ENCODE results near the gene METAP1. TPM values are rescaled to one million over a fixed set of nuclear protein-coding genes. Genes with fewer than 3 reads are reported as not detected.

Gene METAP1
- total RNA-seq, 1 experiment from 2014 or later = 63.5 TPM

GRCh38 chr4:98955229-98955628, 40.3 kb upstream of the METAP1 start:
- no peak overlapping the region for H3K23ac ChIP-seq (ENCODE audit: insufficient read length, low read depth, low read length)
- no peak overlapping the region for H4K91ac ChIP-seq (ENCODE audit: insufficient read length, low read depth, low read length)
- no peak overlapping the region for H3K4ac ChIP-seq (ENCODE audit: low read depth, low read length)
- H3K79me2 ChIP-seq (ENCODE audit: insufficient read depth, low read length) = no peaks in the 10 kb centered on the region
- no peaks in the 10 kb centered on the region for H4K20me1 ChIP-seq (ENCODE audit: control insufficient read depth, insufficient read depth, insufficient read length)
- H4K8ac ChIP-seq (replicated peaks; ENCODE audit: insufficient read length, low read depth, low read length) = no peak overlapping the region
- no peak overlapping the region for H3K27ac Mint-ChIP-seq
- H3K27me3 Mint-ChIP-seq (ENCODE audit: low read depth) = no peaks in the 10 kb centered on the region; the same call in 1 of the 2 replicates
- H3K9me3 Mint-ChIP-seq = no peaks in the 10 kb centered on the region
- no peak overlapping the region for H3K56ac ChIP-seq (ENCODE audit: insufficient read length, low read depth, low read length)
- no peaks in the 10 kb centered on the region for H3K27me3 ChIP-seq (ENCODE audit: insufficient read depth, low read length)
- no peaks in the 10 kb centered on the region; a peak in 1 of 7 replicates for H3K36me3 Mint-ChIP-seq (ENCODE audit: insufficient read depth in 1 of 3, low read depth in 3 of 3)
- no peaks in the 10 kb centered on the region for H3K79me1 ChIP-seq (ENCODE audit: insufficient read depth, low read depth, low read length, poor library complexity, severe bottlenecking)
- no peak overlapping the region for H3K4me3 Mint-ChIP-seq
- H2BK15ac ChIP-seq (ENCODE audit: low read depth, low read length) = no peak overlapping the region
- no peak for TF ChIP-seq CTCF (conservative IDR thresholded peaks at IDR 0.05)
- H2BK120ac ChIP-seq (ENCODE audit: low read depth, low read length, poor library complexity, severe bottlenecking) = no peak overlapping the region
- H3K4me1 Mint-ChIP-seq = peaks cover 0 to 3% of the 10 kb centered on the region in 2 experiments; a peak in 3 of 4 replicates
- no peak overlapping the region for H3K14ac ChIP-seq (ENCODE audit: insufficient read depth, low read length)
- no peak overlapping the region for H3K27ac ChIP-seq (ENCODE audit: insufficient read length, low read depth, low read length)
- no CpG with 5 or more reads among the region's 6 CpGs for WGBS (ENCODE audit: extremely low coverage, insufficient read length, low lambda C conversion rate)
- no peak overlapping the region for H2AK5ac ChIP-seq (ENCODE audit: insufficient read length, low read length)
- no peak overlapping the region for H3K4me2 ChIP-seq (ENCODE audit: insufficient read depth, insufficient read length, low read length)
- no peak for DNase-seq
- H4K5ac ChIP-seq (ENCODE audit: insufficient read length, low read depth, low read length) = no peak overlapping the region
- no peaks in the 10 kb centered on the region for H3K23me2 ChIP-seq (ENCODE audit: insufficient read length, low read depth, low read length, poor library complexity, severe bottlenecking)
- no peak overlapping the region for H3K18ac ChIP-seq (ENCODE audit: insufficient read length, low read depth, low read length)
- no peaks in the 10 kb centered on the region for H3K9me3 ChIP-seq (ENCODE audit: control insufficient read depth, low read depth, low read length)
- no peak overlapping the region for H2BK12ac ChIP-seq (ENCODE audit: insufficient read length, low read depth, low read length)
- H2BK20ac ChIP-seq (ENCODE audit: low read depth, low read length, poor library complexity, severe bottlenecking) = no peak overlapping the region
- H3K4me1 ChIP-seq (ENCODE audit: insufficient read depth, low read length) = no peaks in the 10 kb centered on the region
- H2AFZ ChIP-seq (ENCODE audit: low read length) = no peak overlapping the region
- H2BK5ac ChIP-seq (ENCODE audit: insufficient read length, low read length) = no peak overlapping the region
- H3T11ph ChIP-seq (ENCODE audit: low read length) = no peak overlapping the region
- H3K9ac ChIP-seq (ENCODE audit: extremely low read depth, insufficient read length, low read length) = no peak overlapping the region
